GM12891 (cell line): ENCODE data around the gene SLC66A2.

Source experiments
- PAX5 ChIP-seq: IDR thresholded peaks from 2 replicates; pipeline ENCODE4 v1.6.1; 2011; ENCODE audit warnings: low read length, moderate library complexity, mild to moderate bottlenecking; ENCODE audit not compliant: insufficient read depth, severe bottlenecking
- POLR2A ChIP-seq: IDR thresholded peaks from 2 replicates; pipeline ENCODE4 v1.6.1; 2011; ENCODE audit warnings: low read depth, low read length, control low read depth
- TAF1 ChIP-seq: IDR thresholded peaks from 2 replicates; pipeline ENCODE4 v1.6.1; 2011; ENCODE audit warnings: low read depth, low read length, control low read depth

- TF ChIP-seq PAX5, result no peak
- TF ChIP-seq TAF1, result no peak
- TF ChIP-seq POLR2A, result no peak
Measured at GRCh38 chr18:79910563-79911343, 40.7 kb downstream of the SLC66A2 start.
